Fibroblast of the conjunctiva (primary cell): ENCODE results near the gene GATA6.
"Not testable (repeated sequence)": the region's sequence is repeated elsewhere in the genome, so short reads cannot be mapped to it uniquely, and the experiment has no call there.

Source experiments
- DNase-seq: peaks from one replicate; pipeline ENCODE4 v3.0.0-alpha.2; 2010; ENCODE audit warnings: low read depth

Gene GATA6

DNA sequence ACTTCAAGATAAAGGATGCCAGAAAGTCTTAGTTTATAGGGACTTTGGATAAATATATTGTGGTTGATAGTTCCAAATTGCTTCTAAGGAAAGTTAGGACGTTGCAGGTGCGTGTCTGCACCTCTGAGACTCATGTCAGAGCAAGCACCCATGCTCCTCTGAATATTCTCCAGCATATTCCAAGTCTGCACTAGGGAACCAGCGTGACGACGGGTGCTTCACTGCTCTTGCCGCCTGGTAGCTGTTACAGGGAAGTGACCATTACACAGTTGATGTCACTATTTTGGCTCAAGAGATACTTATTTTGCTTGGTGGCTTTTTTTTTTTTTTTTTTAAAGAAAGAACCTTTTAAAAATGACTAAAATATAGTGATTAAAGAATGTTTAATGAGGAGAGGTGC, 35.6 kb downstream of the GATA6 start:
- DNase-seq: no peak

GRCh38 chr18:22207021-22207758, 37.8 kb downstream of the GATA6 start:
- DNase-seq: no peak

DNA sequence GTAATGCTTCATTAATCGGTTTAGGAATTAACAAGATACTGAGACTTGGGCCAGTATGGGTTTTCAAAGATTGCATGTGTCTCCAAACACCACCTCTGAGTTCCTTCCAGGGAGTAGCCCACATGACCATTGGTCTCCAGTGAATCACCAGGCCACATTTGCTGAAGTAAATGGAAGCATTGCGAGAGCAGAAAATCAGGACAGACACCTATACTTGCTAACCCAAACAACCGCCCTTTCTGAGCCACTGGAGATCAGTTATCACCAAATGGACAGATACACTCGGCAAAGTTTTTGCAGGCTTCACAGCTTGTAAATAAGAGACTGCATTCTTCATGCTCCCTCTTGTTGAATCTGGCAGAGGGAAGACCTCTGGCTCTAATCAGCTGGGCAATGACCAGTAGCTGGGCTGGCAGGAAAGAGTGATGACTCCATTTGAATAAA, 40.9 kb downstream of the GATA6 start:
- DNase-seq: no peak

- DNase-seq: no peak
Observed at GRCh38 chr18:22211657-22212056, 42.3 kb downstream of the GATA6 start.

GRCh38 chr18:22213333-22213973, 44.1 kb downstream of the GATA6 start:
- DNase-seq: no peak

DNA sequence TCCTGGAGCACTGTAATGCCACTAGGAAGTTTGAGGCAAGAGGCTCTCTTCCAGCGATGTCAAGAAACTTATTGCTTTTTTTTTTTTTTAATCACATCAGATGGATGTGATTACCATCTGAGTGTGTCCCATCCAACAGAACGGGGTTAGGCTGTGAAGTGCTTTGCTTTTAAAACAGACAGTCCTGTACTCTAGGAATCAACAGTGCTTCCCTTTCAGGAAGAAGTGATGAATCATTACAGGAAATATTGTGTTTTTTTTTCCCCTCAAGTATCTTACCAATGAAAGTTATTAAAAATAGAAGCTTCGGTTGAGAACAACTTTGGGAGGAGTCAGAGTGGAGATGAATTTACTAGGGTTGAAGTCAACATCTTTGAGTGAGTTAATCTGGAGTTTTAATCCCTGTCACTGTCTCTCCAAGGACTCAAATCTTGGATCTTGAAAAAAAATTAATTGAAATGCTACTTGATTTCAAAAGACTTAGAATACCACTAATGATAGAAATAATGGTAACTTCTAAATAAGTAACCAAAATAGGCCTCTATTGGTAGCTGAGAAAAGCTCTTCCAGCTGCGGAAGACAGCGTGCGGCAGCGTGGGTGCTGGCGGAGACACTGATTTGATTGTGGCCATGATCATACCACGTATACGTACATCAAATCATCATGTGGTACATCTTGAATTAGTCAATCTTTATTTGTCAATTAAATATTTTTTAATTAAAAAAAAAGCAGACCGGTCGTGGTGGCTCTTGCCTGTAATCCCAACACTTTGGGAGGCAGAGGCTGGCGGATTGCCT, 45.5 kb downstream of the GATA6 start:
- no peak for DNase-seq

- DNase-seq: no peak
Observed at GRCh38 chr18:22218835-22219234, 49.4 kb downstream of the GATA6 start.

GRCh38 chr18:22219568-22220355, 50.4 kb downstream of the GATA6 start:
- no peak for DNase-seq

DNA sequence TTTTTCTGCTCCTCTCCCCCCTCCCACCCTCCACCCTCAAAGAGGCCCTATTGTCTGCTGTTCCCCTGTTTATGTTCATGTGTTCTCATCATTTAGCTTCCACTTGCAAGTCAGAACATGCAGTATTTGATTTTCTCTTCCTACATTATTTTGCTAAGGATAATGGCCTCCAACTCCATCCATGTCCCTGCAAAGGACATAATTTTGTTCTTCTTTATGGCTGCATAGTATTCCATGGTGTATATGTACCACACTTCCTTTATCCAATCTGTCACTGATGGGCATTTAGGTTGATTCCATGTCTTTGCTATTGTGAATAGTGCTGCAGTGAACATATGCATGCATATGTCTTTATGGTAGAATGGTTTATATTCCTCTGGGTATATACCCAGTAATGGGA, 51.2 kb downstream of the GATA6 start:
- not testable (repeated sequence) for DNase-seq

- no peak for DNase-seq
Observed at GRCh38 chr18:22221350-22221749, 52.0 kb downstream of the GATA6 start.

DNA sequence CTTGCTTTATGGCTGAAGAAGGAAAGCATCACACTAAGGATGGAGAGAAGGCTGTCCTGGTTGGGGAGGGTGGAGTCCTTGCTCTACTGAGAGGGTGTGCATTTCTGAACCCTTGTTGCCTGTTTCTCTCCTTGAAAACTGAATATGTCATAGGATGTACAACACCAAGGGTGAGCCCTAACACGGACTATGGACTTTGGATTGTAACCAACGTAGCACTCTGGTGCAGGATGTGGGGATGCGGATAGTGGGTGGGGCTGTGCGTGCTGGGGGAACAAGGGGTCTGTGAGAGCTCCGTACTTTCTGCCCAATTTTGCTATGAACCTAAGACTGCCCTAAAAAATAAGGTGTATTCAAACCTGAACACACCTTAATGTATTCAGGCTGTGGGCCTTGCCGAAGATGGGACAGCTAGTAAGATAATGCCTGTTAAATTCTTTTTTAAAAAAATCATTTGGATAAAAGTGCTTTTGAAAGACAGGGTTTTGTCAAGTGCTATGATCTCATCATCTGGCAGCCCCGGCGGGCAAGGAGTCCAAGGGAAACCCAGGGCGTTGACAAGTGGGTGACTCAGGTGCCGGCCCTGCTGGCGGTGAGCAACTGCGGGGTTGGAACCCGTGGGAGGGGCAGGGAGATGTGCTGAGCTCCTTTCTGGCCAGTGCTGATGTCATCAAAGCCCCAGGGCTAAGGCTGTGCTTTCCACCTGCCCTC, 54.0 kb downstream of the GATA6 start:
- DNase-seq: peak; percentile 24

GRCh38 chr18:22223965-22224322, 54.6 kb downstream of the GATA6 start:
- DNase-seq: no peak

GRCh38 chr18:22224339-22224738, 55.0 kb downstream of the GATA6 start:
- no peak for DNase-seq

DNA sequence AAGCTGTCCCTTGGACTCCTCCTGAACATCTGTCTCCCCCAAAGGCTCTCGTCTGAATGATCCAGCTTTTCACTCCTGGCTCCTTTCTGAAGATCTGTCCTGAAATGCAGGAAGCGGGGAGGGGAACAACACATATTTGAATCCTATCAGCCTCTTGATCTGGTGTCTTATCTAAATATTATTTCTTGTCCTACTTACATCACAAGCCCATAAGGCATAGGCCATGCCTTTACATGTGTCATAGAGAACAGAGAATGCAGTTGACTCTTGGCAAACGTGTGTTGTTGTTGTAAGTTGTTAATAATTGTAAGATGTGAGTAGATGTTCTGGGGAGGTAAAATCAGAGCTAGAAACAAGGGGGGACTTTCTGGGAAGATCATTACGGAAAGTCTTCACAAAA, 57.4 kb downstream of the GATA6 start:
- no peak for DNase-seq

GRCh38 chr18:22228976-22229375, 59.6 kb downstream of the GATA6 start:
- no peak for DNase-seq

DNA sequence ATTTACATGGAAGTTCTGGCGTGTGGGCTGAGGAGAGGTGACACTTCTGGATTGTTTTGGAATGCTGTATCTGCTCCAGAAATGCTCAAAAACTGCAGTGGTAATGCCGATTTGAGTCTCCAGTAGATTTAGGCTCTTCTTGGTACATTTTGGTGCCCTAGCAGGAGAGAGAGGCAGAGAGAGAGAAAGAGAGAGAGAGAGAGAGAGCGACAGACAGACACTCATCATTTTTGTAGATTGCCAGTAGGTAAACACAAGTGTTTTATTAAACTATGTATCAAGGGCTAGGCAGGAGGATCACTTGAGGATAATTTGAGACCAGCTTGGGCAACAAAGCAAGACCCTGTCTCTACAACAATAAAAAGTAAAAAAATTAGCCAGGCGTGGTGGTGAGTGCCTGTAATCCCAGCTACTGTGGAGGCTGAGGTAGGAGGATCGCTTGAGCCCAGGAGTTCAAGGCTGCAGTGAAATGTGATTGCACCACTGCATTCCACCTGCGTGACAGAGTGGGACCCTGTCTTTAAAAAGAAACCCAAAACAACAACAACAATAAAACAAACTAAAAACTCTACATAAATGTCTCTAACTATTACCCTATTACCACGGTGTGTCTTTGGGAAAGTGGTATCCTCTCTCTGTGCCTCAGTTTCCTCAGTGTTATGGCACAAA, 60.2 kb downstream of the GATA6 start:
- DNase-seq: no peak

DNA sequence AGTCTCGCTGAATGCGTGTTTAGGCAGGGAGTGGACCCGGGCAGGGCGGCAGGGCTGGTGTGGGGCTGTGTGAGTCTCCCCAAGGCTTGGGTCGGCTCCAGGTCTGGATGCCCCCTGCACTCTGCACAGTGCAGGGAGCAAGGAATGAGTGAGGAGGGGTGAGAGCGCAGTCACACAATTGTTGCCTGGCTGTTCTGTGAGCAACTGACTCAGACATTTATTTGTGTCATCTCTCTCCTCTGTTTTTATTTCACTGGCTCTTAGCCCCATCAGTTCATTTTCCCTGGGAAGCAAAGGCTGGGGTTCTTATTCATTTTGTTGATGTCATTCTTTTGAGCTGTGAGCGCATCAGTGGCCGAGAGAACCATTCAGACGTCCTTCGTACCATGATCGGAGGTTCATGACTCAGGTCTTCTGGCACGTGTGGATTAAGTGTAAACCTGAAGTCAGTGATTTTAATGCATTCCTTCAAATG, 61.1 kb downstream of the GATA6 start:
- DNase-seq: no peak

DNA sequence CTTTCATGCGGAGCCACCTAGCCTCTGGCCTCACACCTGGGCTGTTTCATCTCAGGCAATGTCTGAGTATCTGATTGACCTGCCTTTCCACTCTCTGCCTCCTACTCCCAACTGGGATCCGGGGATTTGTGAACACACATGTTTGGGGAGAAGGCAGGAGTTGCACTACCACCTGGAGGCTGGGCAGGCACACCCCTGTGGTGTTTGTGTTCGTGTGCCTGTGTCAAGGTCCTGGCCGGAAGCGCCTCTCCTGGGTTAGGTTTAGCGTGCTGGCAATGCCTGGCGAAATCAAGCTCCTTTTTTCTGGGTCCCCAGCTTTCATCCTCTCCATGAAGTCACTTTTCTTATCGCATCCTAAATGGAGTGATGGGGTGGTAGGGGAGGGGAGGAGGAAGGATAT, 63.9 kb downstream of the GATA6 start:
- no peak for DNase-seq

GRCh38 chr18:22238036-22238435, 68.6 kb downstream of the GATA6 start:
- DNase-seq: no peak

DNA sequence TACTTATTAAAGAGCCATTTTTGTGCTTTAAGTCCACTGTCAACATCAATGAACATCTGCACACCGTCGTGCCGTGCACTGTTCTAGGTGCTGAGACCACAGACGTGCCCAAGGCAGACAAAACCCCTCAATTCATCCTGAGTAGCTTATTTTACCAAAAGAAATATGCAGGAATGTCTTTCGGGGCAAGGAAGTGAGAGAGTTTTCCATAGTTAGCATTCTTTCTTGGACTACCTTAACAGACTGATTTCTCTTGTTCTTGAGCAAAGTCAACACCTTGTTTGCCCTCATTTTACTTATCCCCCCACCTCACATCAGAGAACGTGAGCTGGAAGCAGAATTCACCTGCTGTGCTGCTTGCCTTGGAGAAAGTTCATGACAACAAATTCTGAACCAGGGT, 69.3 kb downstream of the GATA6 start:
- no peak for DNase-seq

GRCh38 chr18:22241921-22242361, 72.6 kb downstream of the GATA6 start:
- no peak for DNase-seq
